HCEC 1CT (cell line): ENCODE measurements around the gene NEDD4L.

Source experiments
- DNase-seq: peaks from one replicate; pipeline ENCODE4 v3.0.0-alpha.2; 2017

NEDD4L gene

GRCh38 chr18:58334061-58334460 lies 290.0 kb downstream of the NEDD4L start:
- no peak for DNase-seq

GRCh38 chr18:58335223-58335622 lies 291.2 kb downstream of the NEDD4L start:
- DNase-seq = no peak

- DNase-seq = no peak
Observed at GRCh38 chr18:58335821-58336220, 291.8 kb downstream of the NEDD4L start.

- DNase-seq = peak; percentile 39
Observed at GRCh38 chr18:58336605-58337004, 292.6 kb downstream of the NEDD4L start.

- no peak for DNase-seq
Observed at GRCh38 chr18:58337285-58337684, 293.3 kb downstream of the NEDD4L start.

- DNase-seq = no peak
Observed at GRCh38 chr18:58337686-58338085, 293.7 kb downstream of the NEDD4L start.

GRCh38 chr18:58338141-58338540 lies 294.1 kb downstream of the NEDD4L start:
- DNase-seq = no peak

GRCh38 chr18:58338961-58339592 lies 295.1 kb downstream of the NEDD4L start:
- DNase-seq = no peak

GRCh38 chr18:58339890-58340289 lies 295.9 kb downstream of the NEDD4L start:
- no peak for DNase-seq

GRCh38 chr18:58341916-58342315 lies 297.9 kb downstream of the NEDD4L start:
- DNase-seq = no peak

GRCh38 chr18:58344080-58344670 lies 300.1 kb downstream of the NEDD4L start:
- DNase-seq = no peak

- DNase-seq = no peak
Observed at GRCh38 chr18:58344861-58345463, 300.9 kb downstream of the NEDD4L start.

- no peak for DNase-seq
Observed at GRCh38 chr18:58345875-58346274, 301.8 kb downstream of the NEDD4L start.

GRCh38 chr18:58347135-58347534 lies 303.1 kb downstream of the NEDD4L start:
- DNase-seq = no peak

- DNase-seq = no peak
Observed at GRCh38 chr18:58348517-58348916, 304.5 kb downstream of the NEDD4L start.

GRCh38 chr18:58348951-58349350 lies 304.9 kb downstream of the NEDD4L start:
- DNase-seq = no peak

GRCh38 chr18:58349650-58350049 lies 305.6 kb downstream of the NEDD4L start:
- DNase-seq = no peak

- DNase-seq = no peak
Observed at GRCh38 chr18:58350526-58350925, 306.5 kb downstream of the NEDD4L start.

GRCh38 chr18:58351776-58352175 lies 307.8 kb downstream of the NEDD4L start:
- DNase-seq = no peak

- DNase-seq = no peak
Observed at GRCh38 chr18:58353581-58353980, 309.6 kb downstream of the NEDD4L start.

GRCh38 chr18:58354051-58354450 lies 310.0 kb downstream of the NEDD4L start:
- no peak for DNase-seq

- DNase-seq = no peak
Observed at GRCh38 chr18:58354791-58355190, 310.8 kb downstream of the NEDD4L start.

- no peak for DNase-seq
Observed at GRCh38 chr18:58355243-58355642, 311.2 kb downstream of the NEDD4L start.

- peak; percentile 33 for DNase-seq
Observed at GRCh38 chr18:58359218-58359617, 315.2 kb downstream of the NEDD4L start.

- no peak for DNase-seq
Observed at GRCh38 chr18:58359620-58360019, 315.6 kb downstream of the NEDD4L start.
